SKM-1 (cell line): ENCODE measurements around the gene CDRT15L2.
"Not testable (repeated sequence)": the region's sequence is repeated elsewhere in the genome, so short reads cannot be mapped to it uniquely, and the experiment has no call there.

ENCODE experiments used
- DNase-seq: peaks from one replicate; lab custom pipeline; 2025; ENCODE audit not compliant: unreplicated experiment; lab: John Stamatoyannopoulos, UW

Gene CDRT15L2

GRCh38 chr17:20573216-20573615 is 6.3 kb upstream of the CDRT15L2 start:
- DNase-seq: not testable (repeated sequence)

GRCh38 chr17:20575071-20575470 is 4.5 kb upstream of the CDRT15L2 start:
- DNase-seq: not testable (repeated sequence)

- not testable (repeated sequence) for DNase-seq
Measured at GRCh38 chr17:20583891-20584577, 4.5 kb downstream of the CDRT15L2 start.

GRCh38 chr17:20588744-20589453 is 9.4 kb downstream of the CDRT15L2 start:
- DNase-seq: not testable (repeated sequence)

- not testable (repeated sequence) for DNase-seq
Measured at GRCh38 chr17:20589454-20589810, 9.9 kb downstream of the CDRT15L2 start.

GRCh38 chr17:20591040-20591439 is 11.5 kb downstream of the CDRT15L2 start:
- not testable (repeated sequence) for DNase-seq

GRCh38 chr17:20605568-20605967 is 26.0 kb downstream of the CDRT15L2 start:
- DNase-seq: not testable (repeated sequence)

GRCh38 chr17:20609490-20609889 is 30.0 kb downstream of the CDRT15L2 start:
- not testable (repeated sequence) for DNase-seq

GRCh38 chr17:20611309-20611708 is 31.8 kb downstream of the CDRT15L2 start:
- no peak for DNase-seq

- DNase-seq: no peak
Measured at GRCh38 chr17:20612635-20613034, 33.1 kb downstream of the CDRT15L2 start.

- DNase-seq: no peak
Measured at GRCh38 chr17:20613248-20613647, 33.7 kb downstream of the CDRT15L2 start.

GRCh38 chr17:20613905-20614304 is 34.4 kb downstream of the CDRT15L2 start:
- DNase-seq: no peak

- DNase-seq: not testable (repeated sequence)
Measured at GRCh38 chr17:20615461-20615860, 35.9 kb downstream of the CDRT15L2 start.
